A549 (cell line): ENCODE data around the gene SEPTIN7. TPM values are rescaled to one million over a fixed set of nuclear protein-coding genes. Genes with fewer than 3 reads are reported as not detected.

Experiments used
- ATAC-seq, 2 experiments: fragments of 200-7000 bp in 1 of 2; fragments of >200 bp in 1 of 2; cut with Nextera tagmentation in 1 of 2; cut with Tn5 transposase in 1 of 2; 3 replicates each; pipeline versions ENCODE4 v1.8.0 to v1.9.1; 2018 to 2020; ENCODE audit warnings: mild to moderate bottlenecking in 1 of 2, moderate library complexity in 1 of 2
- CTCF ChIA-PET: fragments of 300-600 bp; sonication (Branson Sonifier 250); formaldehyde crosslinking; extraction: SDS; loops from one replicate; lab custom pipeline; 2021; ENCODE audit warnings: antibody characterized with exemption, inconsistent platforms; lab: Yijun Ruan, JAX
- POLR2A ChIA-PET: fragments of 350-600 bp; formaldehyde crosslinking; extraction: SDS; loops from one replicate; lab custom pipeline; 2021; ENCODE audit warnings: antibody characterized with exemption, inconsistent platforms; lab: Yijun Ruan, JAX
- DNase-seq, 2 experiments: peaks; one replicate each; pipeline versions ENCODE4 v3.0.0 to v3.0.0-alpha.2; 2011 to 2016; ENCODE audit warnings: low read depth in 1 of 2, low spot score in 1 of 2
- FAIRE-seq: peaks from 2 replicates; lab custom pipeline; 2011; peaks lifted over from hg19 to GRCh38; lab: Jason Lieb, UNC
- H3K27ac ChIP-seq, 2 experiments: fragments of >200 bp; sonication (Bioruptor Twin); formaldehyde crosslinking; 3 replicates each; pipeline ENCODE4 v1.5.1; 2016 to 2017
- H3K4me1 ChIP-seq: fragments of >200 bp; sonication (Bioruptor Twin); formaldehyde crosslinking; 3 replicates; pipeline ENCODE4 v1.6.1; 2016
- H3K4me2 ChIP-seq: fragments of >200 bp; sonication (Bioruptor Twin); formaldehyde crosslinking; 3 replicates; pipeline ENCODE4 v1.6.1; 2016
- H3K4me3 ChIP-seq: fragments of >200 bp; sonication (Bioruptor Twin); formaldehyde crosslinking; 3 replicates; pipeline ENCODE4 v1.5.1; 2016
- H3K9me3 ChIP-seq: fragments of >200 bp; sonication (Bioruptor Twin); formaldehyde crosslinking; 3 replicates; pipeline ENCODE4 v1.6.1; 2016
- ATOH8 ChIP-seq: fragments of 250-450 bp; sonication (Bioruptor Pico); IDR thresholded peaks from 2 replicates; pipeline ENCODE4 v1.5.0; 2020; ENCODE audit warnings: low read depth, mild to moderate bottlenecking, moderate library complexity
- BCL3 ChIP-seq: fragments of >200 bp; sonication (Bioruptor Twin); formaldehyde crosslinking; IDR thresholded peaks from 3 replicates; pipeline ENCODE4 v1.6.1; 2016
- CBX8 ChIP-seq: fragments of 200-600 bp; sonication (generic); IDR thresholded peaks from 2 replicates; pipeline ENCODE4 v1.6.1; 2016
- CHD2 ChIP-seq: fragments of 150-350 bp; IDR thresholded peaks from 2 replicates; pipeline ENCODE4 v1.6.1; 2014; ENCODE audit warnings: low read length; ENCODE audit not compliant: partially characterized antibody
- CHD4 ChIP-seq: fragments of 200-600 bp; sonication (generic); IDR thresholded peaks from 2 replicates; pipeline ENCODE4 v1.6.1; 2016; ENCODE audit warnings: antibody characterized with exemption, mild to moderate bottlenecking, borderline replicate concordance
- CTCF ChIP-seq: fragments of >200 bp; sonication (Bioruptor Twin); formaldehyde crosslinking; IDR thresholded peaks from 3 replicates; pipeline ENCODE4 v1.5.1; 2016
- EP300 ChIP-seq, 2 experiments: fragments of >200 bp; sonication (Bioruptor Twin); formaldehyde crosslinking; IDR thresholded peaks; 2 replicates in 1 of 2; 3 replicates in 1 of 2; pipeline ENCODE4 v1.6.1; 2016 to 2017
- ESRRA ChIP-seq: fragments of 150-350 bp; IDR thresholded peaks from 2 replicates; pipeline ENCODE4 v1.6.1; 2014; ENCODE audit warnings: mild to moderate bottlenecking, low read length, borderline replicate concordance
- FOSB ChIP-seq: fragments of 250-450 bp; sonication (Bioruptor Pico); IDR thresholded peaks from 2 replicates; pipeline ENCODE4 v1.5.0; 2020; ENCODE audit warnings: mild to moderate bottlenecking, moderate library complexity
- FOSL2 ChIP-seq, 2 experiments: fragments of 450-650 bp in 1 of 2; fragments of >200 bp in 1 of 2; sonication (Bioruptor Twin) in 1 of 2; formaldehyde crosslinking; IDR thresholded peaks; 2 replicates each; pipeline versions ENCODE4 v1.5.0 to v1.6.1; 2016 to 2020; ENCODE audit warnings: mild to moderate bottlenecking in 1 of 2, moderate library complexity in 1 of 2
- GATA3 ChIP-seq: IDR thresholded peaks from 2 replicates; pipeline ENCODE4 v1.6.1; 2012; ENCODE audit warnings: borderline replicate concordance
- HOXA7 ChIP-seq: fragments of 250-450 bp; sonication (Bioruptor Pico); IDR thresholded peaks from 2 replicates; pipeline ENCODE4 v1.5.0; 2020; ENCODE audit warnings: mild to moderate bottlenecking, moderate library complexity
- HOXB13 ChIP-seq: fragments of 250-450 bp; sonication (Bioruptor Pico); IDR thresholded peaks from 2 replicates; pipeline ENCODE4 v1.5.0; 2020; ENCODE audit warnings: low read depth, mild to moderate bottlenecking, moderate library complexity
- JUN ChIP-seq, 2 experiments: fragments of >200 bp; sonication (Bioruptor Twin); formaldehyde crosslinking; IDR thresholded peaks; 2 replicates in 1 of 2; 3 replicates in 1 of 2; pipeline ENCODE4 v1.6.1; 2016 to 2017
- MAFK ChIP-seq: fragments of 450-650 bp; IDR thresholded peaks from 2 replicates; pipeline ENCODE4 v1.6.1; 2014; ENCODE audit not compliant: partially characterized antibody
- MAZ ChIP-seq: fragments of 150-350 bp; IDR thresholded peaks from 2 replicates; pipeline ENCODE4 v1.6.1; 2014; ENCODE audit warnings: antibody characterized with exemption, low read depth, low read length, borderline replicate concordance
- PHF8 ChIP-seq: fragments of 200-600 bp; sonication (generic); IDR thresholded peaks from 2 replicates; pipeline ENCODE4 v1.6.1; 2016; ENCODE audit warnings: low read depth, mild to moderate bottlenecking, antibody characterized with exemption, moderate library complexity, borderline replicate concordance
- POLR2AphosphoS2 ChIP-seq: conservative IDR thresholded peaks from 2 replicates; pipeline ENCODE4 v1.6.1; 2012; ENCODE audit warnings: low read length, improper control_type of control experiment, inconsistent platforms
- RCOR1 ChIP-seq: fragments of 150-350 bp; IDR thresholded peaks from 2 replicates; pipeline ENCODE4 v1.6.1; 2014; ENCODE audit warnings: antibody characterized with exemption, low read length, low read depth
- SMC3 ChIP-seq: fragments of >200 bp; sonication (Bioruptor Twin); formaldehyde crosslinking; IDR thresholded peaks from 3 replicates; pipeline ENCODE4 v1.6.1; 2018; ENCODE audit warnings: inconsistent platforms
- TFCP2L1 ChIP-seq: fragments of 250-450 bp; sonication (Bioruptor Pico); IDR thresholded peaks from 2 replicates; pipeline ENCODE4 v1.5.0; 2021; ENCODE audit warnings: mild to moderate bottlenecking
- TP53 ChIP-seq: fragments of 250-450 bp; sonication (Bioruptor Pico); IDR thresholded peaks from 2 replicates; pipeline ENCODE4 v1.5.0; 2021; ENCODE audit warnings: mild to moderate bottlenecking, moderate library complexity
- ZC3H11A ChIP-seq: fragments of 450-650 bp; IDR thresholded peaks from 2 replicates; pipeline ENCODE4 v1.6.1; 2014; ENCODE audit warnings: antibody characterized with exemption, mild to moderate bottlenecking
- ZNF302 ChIP-seq: fragments of 250-450 bp; sonication (Bioruptor Pico); IDR thresholded peaks from 2 replicates; pipeline ENCODE4 v1.9.0; 2021; ENCODE audit warnings: inconsistent platforms, mild to moderate bottlenecking, moderate library complexity
- ZSCAN20 ChIP-seq: fragments of 250-450 bp; sonication (Bioruptor Pico); IDR thresholded peaks from 2 replicates; pipeline ENCODE4 v1.8.0; 2022; ENCODE audit warnings: mild to moderate bottlenecking, moderate library complexity
- WGBS: methylation state at CpG from one replicate; pipeline ENCODE4 v1.1.6; 2017; ENCODE audit errors: missing lambda C conversion rate; 5-methylcytosine and 5-hydroxymethylcytosine counted together
- polyA plus RNA-seq, 4 experiments: library from polyadenylated mRNA; depleted of rRNA in 3 of 4; stranded (reverse); fragments of >200 nt; fragmentation: RNase III in 1 of 4; extraction: RNeasy Plus Mini Kit Qiagen cat#74134 plus additional on column Dnase treatment in 1 of 4; gene quantifications; 2 replicates in 3 of 4; 3 replicates in 1 of 4; pipeline ENCODE4 v1.2.3, GENCODE V29; 2011 to 2017
- TF ChIP-seq, protein P1 (sequence below): fragments of 150-350 bp; IDR thresholded peaks from 2 replicates; pipeline ENCODE4 v1.6.1; 2014; ENCODE audit warnings: low read depth, mild to moderate bottlenecking, low read length
- TF ChIP-seq, protein P2 (sequence below): IDR thresholded peaks from 2 replicates; pipeline ENCODE4 v1.6.1; 2012; ENCODE audit warnings: low read depth, borderline replicate concordance

Gene SEPTIN7
- polyA plus RNA-seq, 2 of the 4 experiments (the other 2 are of a cell fraction), result 282 to 385 TPM

- Histone ChIP-seq H3K4me2 (no peak overlapping the region), H3K9me3 (no peaks in the 10 kb centered on the region), H3K27ac (no peak overlapping the region), H3K4me3 (no peak overlapping the region), H3K4me1 (no peaks in the 10 kb centered on the region)
- ChIA-PET CTCF (no interaction called here), POLR2A (no interaction called here)
- TF ChIP-seq EP300 (IDR thresholded peaks at IDR 0.05), result no peak
- no peak for TF ChIP-seq TFCP2L1 (CRISPR knock-in tag)
- no peak for DNase-seq
- 50% methylated on average over 3 of the region's 3 CpGs for WGBS
- FAIRE-seq, result no peak
- no peak for ATAC-seq
Measured at GRCh38 chr7:35781200-35781701, 19.6 kb upstream of the SEPTIN7 start.

DNA sequence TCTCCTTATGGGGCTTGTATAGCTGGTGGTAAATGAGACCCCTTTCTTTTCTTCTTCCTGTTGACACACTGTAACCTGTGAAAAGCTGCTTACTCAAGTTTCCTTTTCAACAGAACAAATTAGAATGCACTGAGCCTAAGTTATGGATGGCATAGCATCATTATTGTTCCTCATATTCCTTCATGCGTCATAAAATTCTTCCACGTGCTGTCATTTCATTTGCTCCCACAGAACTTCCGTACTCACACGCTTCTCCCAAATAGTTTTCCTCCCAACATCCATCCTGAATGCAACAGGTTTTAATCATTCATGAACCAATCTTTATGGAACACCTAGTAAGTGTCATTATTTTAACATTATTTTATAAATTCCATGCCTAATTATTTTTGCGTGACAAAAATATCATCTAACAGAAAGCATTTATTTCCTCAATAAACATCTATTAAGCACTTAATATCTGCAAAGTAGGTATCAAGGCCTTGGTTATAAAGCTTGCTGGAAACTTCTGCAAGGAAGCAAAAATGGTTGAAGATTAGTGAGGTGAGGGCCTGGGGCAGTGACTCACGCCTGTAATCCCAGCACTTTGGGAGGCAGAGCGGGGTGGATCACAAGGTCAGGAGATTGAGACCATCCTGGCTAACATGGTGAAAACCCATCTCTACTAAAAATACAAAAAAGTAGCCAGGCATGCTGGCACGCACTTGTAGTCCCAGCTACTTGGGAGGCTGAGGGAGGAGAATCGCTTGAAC is 18.9 kb upstream of the SEPTIN7 start:
- WGBS, result 71% methylated on average over 9 of the region's 9 CpGs
- FAIRE-seq (no peak), DNase-seq (no peak), ATAC-seq (no peak)
- no peaks in the 10 kb centered on the region for H3K4me1 ChIP-seq
- POLR2A ChIA-PET, result no interaction called here
- no peak overlapping the region for H3K4me3 ChIP-seq
- no peaks in the 10 kb centered on the region for H3K9me3 ChIP-seq
- TF ChIP-seq MAZ (no peak), ZNF302 (no peak), PHF8 (no peak), ESRRA (no peak), CBX8 (no peak), CTCF (no peak), JUN (IDR thresholded peaks at IDR 0.05) (no peak), SMC3 (no peak), FOSB (CRISPR knock-in tag) (no peak), CHD4 (no peak), TP53 (CRISPR knock-in tag) (no peak), ZC3H11A (no peak), HOXB13 (CRISPR knock-in tag) (no peak), BCL3 (no peak), TFCP2L1 (CRISPR knock-in tag) (no peak)
- TF ChIP-seq, protein P1, sequence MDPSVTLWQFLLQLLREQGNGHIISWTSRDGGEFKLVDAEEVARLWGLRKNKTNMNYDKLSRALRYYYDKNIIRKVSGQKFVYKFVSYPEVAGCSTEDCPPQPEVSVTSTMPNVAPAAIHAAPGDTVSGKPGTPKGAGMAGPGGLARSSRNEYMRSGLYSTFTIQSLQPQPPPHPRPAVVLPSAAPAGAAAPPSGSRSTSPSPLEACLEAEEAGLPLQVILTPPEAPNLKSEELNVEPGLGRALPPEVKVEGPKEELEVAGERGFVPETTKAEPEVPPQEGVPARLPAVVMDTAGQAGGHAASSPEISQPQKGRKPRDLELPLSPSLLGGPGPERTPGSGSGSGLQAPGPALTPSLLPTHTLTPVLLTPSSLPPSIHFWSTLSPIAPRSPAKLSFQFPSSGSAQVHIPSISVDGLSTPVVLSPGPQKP, result no peak
- TF ChIP-seq, all 56 proteins: peak for 0
- no peak overlapping the region for H3K4me2 ChIP-seq
- CTCF ChIA-PET, result no interaction called here
- no peak overlapping the region for H3K27ac ChIP-seq

GRCh38 chr7:35784332-35784731 is 16.5 kb upstream of the SEPTIN7 start:
- WGBS, result 87% methylated on average over 3 of the region's 3 CpGs
- ATAC-seq (no peak), DNase-seq (no peak), FAIRE-seq (no peak)
- peaks cover 2% of the 10 kb centered on the region; the same call in 2 of the 3 replicates for H3K9me3 ChIP-seq
- no peak overlapping the region for H3K4me3 ChIP-seq
- no peaks in the 10 kb centered on the region for H3K4me1 ChIP-seq
- no peak overlapping the region for H3K4me2 ChIP-seq
- CTCF ChIA-PET, result no interaction called here
- POLR2A ChIA-PET, result interaction anchor here (0.7 kb wide), 1 partner anchor 16 kb away, joined by 3 read pairs; the partner anchor contains the start of gene SEPTIN7
- H3K27ac ChIP-seq, result no peak overlapping the region
- TF ChIP-seq ZSCAN20 (CRISPR knock-in tag), result no peak
- TF ChIP-seq, protein P1, result no peak
- TF ChIP-seq GATA3, result no peak
- TF ChIP-seq HOXA7 (CRISPR knock-in tag), result no peak
- no peak for TF ChIP-seq CHD2
- no peak for TF ChIP-seq FOSL2 (IDR thresholded peaks at IDR 0.05)
- no peak for TF ChIP-seq FOSL2 (CRISPR knock-in tag; IDR thresholded peaks at IDR 0.05)
- TF ChIP-seq POLR2AphosphoS2, result no peak
- TF ChIP-seq, protein P2, sequence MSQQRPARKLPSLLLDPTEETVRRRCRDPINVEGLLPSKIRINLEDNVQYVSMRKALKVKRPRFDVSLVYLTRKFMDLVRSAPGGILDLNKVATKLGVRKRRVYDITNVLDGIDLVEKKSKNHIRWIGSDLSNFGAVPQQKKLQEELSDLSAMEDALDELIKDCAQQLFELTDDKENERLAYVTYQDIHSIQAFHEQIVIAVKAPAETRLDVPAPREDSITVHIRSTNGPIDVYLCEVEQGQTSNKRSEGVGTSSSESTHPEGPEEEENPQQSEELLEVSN, result no peak
- no peak for TF ChIP-seq RCOR1
- no peak for TF ChIP-seq MAFK
- no peak for TF ChIP-seq ATOH8 (CRISPR knock-in tag)
